Effector CD4-positive, alpha-beta T cell (primary cell): ENCODE data around the gene AIMP2.
"Not testable (repeated sequence)": the region's sequence is repeated elsewhere in the genome, so short reads cannot be mapped to it uniquely, and the experiment has no call there.

Experiments
- DNase-seq: peaks from one replicate; pipeline ENCODE4 v3.0.0-alpha.2; 2020
- total RNA-seq: gene quantifications from one replicate; lab custom pipeline; 2026; lab: John Stamatoyannopoulos, UW

AIMP2 gene
- 5.4 reads per million, percentile 21 among the genes with 10 or more reads in this experiment for total RNA-seq

GRCh38 chr7:6008668-6009611 lies at the start of gene AIMP2, which contains the start of gene PMS2:
AIMP2 (plus strand) TSS chr7:6009272; CDS start chr7:6009364, 92 bp downstream.
PMS2 (minus strand) TSS chr7:6009049; CDS start chr7:6009019, 30 bp downstream.
- DNase-seq, result peak; percentile 96

- DNase-seq, result not testable (repeated sequence)
Observed at GRCh38 chr7:5963205-5963604, 45.9 kb upstream of the AIMP2 start.

GRCh38 chr7:5963810-5964209 lies 45.3 kb upstream of the AIMP2 start:
- DNase-seq, result not testable (repeated sequence)

- DNase-seq, result not testable (repeated sequence)
Observed at GRCh38 chr7:5970347-5970911, 38.6 kb upstream of the AIMP2 start, which contains the start of gene RSPH10B. RSPH10B (minus strand) TSS chr7:5970689; CDS start chr7:5967116, 3,573 bp downstream.

- DNase-seq, result not testable (repeated sequence)
Observed at GRCh38 chr7:5973580-5973979, 35.5 kb upstream of the AIMP2 start.

- not testable (repeated sequence) for DNase-seq
Observed at GRCh38 chr7:5979680-5980314, 29.3 kb upstream of the AIMP2 start.

- DNase-seq, result not testable (repeated sequence)
Observed at GRCh38 chr7:5987061-5987460, 22.0 kb upstream of the AIMP2 start.

GRCh38 chr7:5997210-5997808 lies 11.8 kb upstream of the AIMP2 start:
- DNase-seq, result peak; percentile 46

- DNase-seq, result no peak
Observed at GRCh38 chr7:6007386-6007785, 1.7 kb upstream of the AIMP2 start.

GRCh38 chr7:6007835-6008590 lies 1.1 kb upstream of the AIMP2 start:
- not testable (repeated sequence) for DNase-seq

GRCh38 chr7:6010370-6010769 lies 1.3 kb downstream of the AIMP2 start:
- DNase-seq, result not testable (repeated sequence)

- DNase-seq, result no peak
Observed at GRCh38 chr7:6011541-6011940, 2.5 kb downstream of the AIMP2 start.

GRCh38 chr7:6012355-6013104 lies 3.5 kb downstream of the AIMP2 start:
- DNase-seq, result no peak

- DNase-seq, result no peak
Observed at GRCh38 chr7:6015917-6016652, 7.0 kb downstream of the AIMP2 start.

GRCh38 chr7:6016653-6016966 lies 7.5 kb downstream of the AIMP2 start:
- DNase-seq, result no peak

GRCh38 chr7:6020371-6021286 lies 11.6 kb downstream of the AIMP2 start:
- no peak for DNase-seq

- DNase-seq, result no peak
Observed at GRCh38 chr7:6022707-6023106, 13.6 kb downstream of the AIMP2 start.

GRCh38 chr7:6023974-6024435 lies 14.9 kb downstream of the AIMP2 start:
- DNase-seq, result no peak
